Vagina (tissue), 2 donors: ENCODE measurements around the gene MAGOH.

Experiments
- POLR2A ChIP-seq, 2 donors: fragments of 450-650 bp; IDR thresholded peaks; one replicate each; pipeline ENCODE4 v1.6.1; 2017; ENCODE audit warnings: antibody characterized with exemption in 2 of 2, mild to moderate bottlenecking in 2 of 2, moderate library complexity in 2 of 2
- POLR2AphosphoS5 ChIP-seq, 2 donors: sonication (generic); formaldehyde crosslinking; IDR thresholded peaks; one replicate each; pipeline ENCODE4 v1.9.0; 2017; ENCODE audit warnings: antibody characterized with exemption in 2 of 2, mild to moderate bottlenecking in 2 of 2, low read depth in 1 of 2; ENCODE audit not compliant: insufficient read depth in 1 of 2
- TF ChIP-seq, protein P1 (sequence below), 3 experiments: fragments of 450-650 bp in 2 of 3; fragments of 200-600 bp in 1 of 3; sonication (generic) in 1 of 3; IDR thresholded peaks; one replicate each; pipeline ENCODE4 v1.5.1; 2017 to 2019; ENCODE audit warnings: antibody characterized with exemption in 3 of 3, mild to moderate bottlenecking in 2 of 3, moderate library complexity in 2 of 3

DNA sequence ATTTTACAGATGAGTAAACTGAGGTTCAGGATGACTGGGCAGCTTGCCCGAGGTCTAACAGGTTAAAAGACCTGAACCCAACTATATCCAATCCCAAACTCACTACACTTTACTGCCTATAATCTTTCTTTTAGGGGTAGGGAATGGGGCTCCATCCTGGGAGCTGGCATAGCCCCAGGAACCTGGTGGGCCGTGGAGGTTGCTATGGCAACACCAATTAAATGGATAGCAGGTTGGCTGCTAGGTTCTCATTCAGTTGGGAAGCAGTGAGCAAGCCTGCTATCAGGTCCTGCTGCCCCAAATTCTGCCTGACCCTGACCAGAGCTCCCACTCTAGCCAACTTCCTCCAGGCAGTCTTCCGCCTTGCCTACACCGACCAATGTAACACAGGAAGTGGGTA lies 48.6 kb upstream of the MAGOH start:
- no peak for TF ChIP-seq POLR2A (IDR thresholded peaks at IDR 0.05)
- TF ChIP-seq POLR2AphosphoS5 (IDR thresholded peaks at IDR 0.05; ENCODE audit: insufficient read depth in 1 of 2, low read depth in 1 of 2), result no peak
- TF ChIP-seq, protein P1, sequence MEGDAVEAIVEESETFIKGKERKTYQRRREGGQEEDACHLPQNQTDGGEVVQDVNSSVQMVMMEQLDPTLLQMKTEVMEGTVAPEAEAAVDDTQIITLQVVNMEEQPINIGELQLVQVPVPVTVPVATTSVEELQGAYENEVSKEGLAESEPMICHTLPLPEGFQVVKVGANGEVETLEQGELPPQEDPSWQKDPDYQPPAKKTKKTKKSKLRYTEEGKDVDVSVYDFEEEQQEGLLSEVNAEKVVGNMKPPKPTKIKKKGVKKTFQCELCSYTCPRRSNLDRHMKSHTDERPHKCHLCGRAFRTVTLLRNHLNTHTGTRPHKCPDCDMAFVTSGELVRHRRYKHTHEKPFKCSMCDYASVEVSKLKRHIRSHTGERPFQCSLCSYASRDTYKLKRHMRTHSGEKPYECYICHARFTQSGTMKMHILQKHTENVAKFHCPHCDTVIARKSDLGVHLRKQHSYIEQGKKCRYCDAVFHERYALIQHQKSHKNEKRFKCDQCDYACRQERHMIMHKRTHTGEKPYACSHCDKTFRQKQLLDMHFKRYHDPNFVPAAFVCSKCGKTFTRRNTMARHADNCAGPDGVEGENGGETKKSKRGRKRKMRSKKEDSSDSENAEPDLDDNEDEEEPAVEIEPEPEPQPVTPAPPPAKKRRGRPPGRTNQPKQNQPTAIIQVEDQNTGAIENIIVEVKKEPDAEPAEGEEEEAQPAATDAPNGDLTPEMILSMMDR (IDR thresholded peaks at IDR 0.05), result no peak
